ENCODE data around the gene SPIRE1.

DNA sequence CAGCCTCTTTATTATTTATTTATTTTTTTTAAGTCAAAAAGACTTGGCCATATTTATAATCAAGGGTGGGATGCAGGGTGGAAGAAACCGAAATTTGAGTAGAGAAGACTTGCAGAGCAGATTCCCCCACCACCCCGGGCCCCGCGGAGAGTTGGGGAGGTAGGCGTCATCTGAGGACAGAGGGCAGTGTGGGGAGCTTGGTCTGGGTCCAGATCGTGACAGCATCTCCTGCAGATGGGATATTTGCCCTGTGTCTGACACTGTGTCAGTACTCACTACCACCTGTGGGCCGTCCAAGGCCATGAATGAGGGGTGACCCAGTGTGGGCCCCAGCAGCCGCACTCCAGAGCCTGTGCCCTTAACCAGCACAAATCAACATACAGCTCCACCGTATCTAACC is 260.7 kb downstream of the SPIRE1 start:
- TF ChIP-seq, protein P1, sequence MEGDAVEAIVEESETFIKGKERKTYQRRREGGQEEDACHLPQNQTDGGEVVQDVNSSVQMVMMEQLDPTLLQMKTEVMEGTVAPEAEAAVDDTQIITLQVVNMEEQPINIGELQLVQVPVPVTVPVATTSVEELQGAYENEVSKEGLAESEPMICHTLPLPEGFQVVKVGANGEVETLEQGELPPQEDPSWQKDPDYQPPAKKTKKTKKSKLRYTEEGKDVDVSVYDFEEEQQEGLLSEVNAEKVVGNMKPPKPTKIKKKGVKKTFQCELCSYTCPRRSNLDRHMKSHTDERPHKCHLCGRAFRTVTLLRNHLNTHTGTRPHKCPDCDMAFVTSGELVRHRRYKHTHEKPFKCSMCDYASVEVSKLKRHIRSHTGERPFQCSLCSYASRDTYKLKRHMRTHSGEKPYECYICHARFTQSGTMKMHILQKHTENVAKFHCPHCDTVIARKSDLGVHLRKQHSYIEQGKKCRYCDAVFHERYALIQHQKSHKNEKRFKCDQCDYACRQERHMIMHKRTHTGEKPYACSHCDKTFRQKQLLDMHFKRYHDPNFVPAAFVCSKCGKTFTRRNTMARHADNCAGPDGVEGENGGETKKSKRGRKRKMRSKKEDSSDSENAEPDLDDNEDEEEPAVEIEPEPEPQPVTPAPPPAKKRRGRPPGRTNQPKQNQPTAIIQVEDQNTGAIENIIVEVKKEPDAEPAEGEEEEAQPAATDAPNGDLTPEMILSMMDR (IDR thresholded peaks at IDR 0.05) = no peak
- TF ChIP-seq POLR2A (IDR thresholded peaks at IDR 0.05) = no peak
- TF ChIP-seq EP300 (IDR thresholded peaks at IDR 0.05) = no peak

Data from tibial nerve (tissue), 4 donors.